ENCODE results near the gene PALD1. TPM values are rescaled to one million over a fixed set of nuclear protein-coding genes. Genes with fewer than 3 reads are reported as not detected.

Gene PALD1
- total and polyA plus RNA-seq, 2 experiments from 2014 or later, result 11.9 to 58.2 TPM

DNA sequence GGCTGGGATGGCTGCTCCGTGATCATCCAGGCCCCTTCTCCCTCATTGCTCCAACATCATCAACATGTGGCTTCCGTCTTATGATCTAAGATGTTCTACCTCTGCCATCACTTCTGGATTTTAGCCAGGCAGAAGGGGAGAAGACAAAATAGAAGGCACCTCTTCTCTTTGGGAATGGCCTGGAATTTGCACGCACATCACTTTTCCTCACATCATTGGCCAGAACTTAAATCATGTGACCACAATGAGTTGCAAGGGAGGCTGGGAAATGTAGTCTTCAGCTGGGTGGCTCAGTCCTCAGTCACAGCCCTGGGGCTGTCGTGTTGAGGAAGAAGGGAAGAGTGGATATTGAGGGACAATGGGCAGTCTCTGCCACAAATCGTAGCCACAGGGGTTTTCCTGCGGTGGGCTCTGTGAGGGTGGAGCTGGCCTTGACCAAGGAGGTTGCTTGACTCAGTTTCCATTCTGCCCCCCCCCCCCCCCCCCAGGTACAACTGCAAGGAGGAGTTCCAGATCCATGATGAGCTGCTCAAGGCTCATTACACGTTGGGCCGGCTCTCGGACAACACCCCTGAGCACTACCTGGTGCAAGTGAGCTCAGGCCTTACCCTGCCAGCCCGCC lies 50.3 kb downstream of the PALD1 start:
- peaks cover 6% of the 10 kb centered on the region; the same call in 1 of the 3 replicates for H3K36me3 Mint-ChIP-seq (ENCODE audit: low read depth)
- H2AFZ ChIP-seq, result no peak overlapping the region

More for the DNA sequence above, 50.3 kb downstream of the PALD1 start:
- H3K27ac Mint-ChIP-seq, result no peak overlapping the region
- no peaks in the 10 kb centered on the region for H3F3A ChIP-seq (replicated peaks; ENCODE audit: low read depth)
- peak overlapping the region; percentile 11; the same call in 1 of the 3 replicates for H3K4me3 Mint-ChIP-seq
- peak; percentile 78 for DNase-seq (ENCODE audit: low spot score)
- no peak overlapping the region for H3K4me2 ChIP-seq
- H3K9me2 ChIP-seq (ENCODE audit: insufficient read depth), result no peaks in the 10 kb centered on the region
- peaks cover 14% of the 10 kb centered on the region for H3K27me3 Mint-ChIP-seq (ENCODE audit: insufficient read depth, low read depth, poor library complexity)
- no peaks in the 10 kb centered on the region for H3K27me3 ChIP-seq (ENCODE audit: insufficient read depth)
- no peak overlapping the region for H3K27ac ChIP-seq (ENCODE audit: low read depth)
- H3K9me3 Mint-ChIP-seq, result no peaks in the 10 kb centered on the region
- H3K4me1 Mint-ChIP-seq, result peaks cover 5% of the 10 kb centered on the region
- H3K79me2 ChIP-seq (replicated peaks; ENCODE audit: insufficient read depth), result no peaks in the 10 kb centered on the region
- no peak overlapping the region for H3K4me3 ChIP-seq
- H3K36me3 ChIP-seq (ENCODE audit: insufficient read depth), result no peaks in the 10 kb centered on the region
- 0 out of 2 replicates have a peak, but pooled peaks cover 3% of the 10 kb centered on the region for H4K20me1 ChIP-seq (replicated peaks; ENCODE audit: insufficient read depth)
- TF ChIP-seq ZNF331 (CRISPR knock-in tag; IDR thresholded peaks at IDR 0.05; ENCODE audit: low read depth), result no peak
- no peak for TF ChIP-seq STAT1 (IDR thresholded peaks at IDR 0.05; ENCODE audit: unreplicated experiment)
- TF ChIP-seq, protein P1, sequence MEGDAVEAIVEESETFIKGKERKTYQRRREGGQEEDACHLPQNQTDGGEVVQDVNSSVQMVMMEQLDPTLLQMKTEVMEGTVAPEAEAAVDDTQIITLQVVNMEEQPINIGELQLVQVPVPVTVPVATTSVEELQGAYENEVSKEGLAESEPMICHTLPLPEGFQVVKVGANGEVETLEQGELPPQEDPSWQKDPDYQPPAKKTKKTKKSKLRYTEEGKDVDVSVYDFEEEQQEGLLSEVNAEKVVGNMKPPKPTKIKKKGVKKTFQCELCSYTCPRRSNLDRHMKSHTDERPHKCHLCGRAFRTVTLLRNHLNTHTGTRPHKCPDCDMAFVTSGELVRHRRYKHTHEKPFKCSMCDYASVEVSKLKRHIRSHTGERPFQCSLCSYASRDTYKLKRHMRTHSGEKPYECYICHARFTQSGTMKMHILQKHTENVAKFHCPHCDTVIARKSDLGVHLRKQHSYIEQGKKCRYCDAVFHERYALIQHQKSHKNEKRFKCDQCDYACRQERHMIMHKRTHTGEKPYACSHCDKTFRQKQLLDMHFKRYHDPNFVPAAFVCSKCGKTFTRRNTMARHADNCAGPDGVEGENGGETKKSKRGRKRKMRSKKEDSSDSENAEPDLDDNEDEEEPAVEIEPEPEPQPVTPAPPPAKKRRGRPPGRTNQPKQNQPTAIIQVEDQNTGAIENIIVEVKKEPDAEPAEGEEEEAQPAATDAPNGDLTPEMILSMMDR (conservative IDR thresholded peaks at IDR 0.05; ENCODE audit: low read depth in 2 of 2), result no peak
- TF ChIP-seq, protein P2, sequence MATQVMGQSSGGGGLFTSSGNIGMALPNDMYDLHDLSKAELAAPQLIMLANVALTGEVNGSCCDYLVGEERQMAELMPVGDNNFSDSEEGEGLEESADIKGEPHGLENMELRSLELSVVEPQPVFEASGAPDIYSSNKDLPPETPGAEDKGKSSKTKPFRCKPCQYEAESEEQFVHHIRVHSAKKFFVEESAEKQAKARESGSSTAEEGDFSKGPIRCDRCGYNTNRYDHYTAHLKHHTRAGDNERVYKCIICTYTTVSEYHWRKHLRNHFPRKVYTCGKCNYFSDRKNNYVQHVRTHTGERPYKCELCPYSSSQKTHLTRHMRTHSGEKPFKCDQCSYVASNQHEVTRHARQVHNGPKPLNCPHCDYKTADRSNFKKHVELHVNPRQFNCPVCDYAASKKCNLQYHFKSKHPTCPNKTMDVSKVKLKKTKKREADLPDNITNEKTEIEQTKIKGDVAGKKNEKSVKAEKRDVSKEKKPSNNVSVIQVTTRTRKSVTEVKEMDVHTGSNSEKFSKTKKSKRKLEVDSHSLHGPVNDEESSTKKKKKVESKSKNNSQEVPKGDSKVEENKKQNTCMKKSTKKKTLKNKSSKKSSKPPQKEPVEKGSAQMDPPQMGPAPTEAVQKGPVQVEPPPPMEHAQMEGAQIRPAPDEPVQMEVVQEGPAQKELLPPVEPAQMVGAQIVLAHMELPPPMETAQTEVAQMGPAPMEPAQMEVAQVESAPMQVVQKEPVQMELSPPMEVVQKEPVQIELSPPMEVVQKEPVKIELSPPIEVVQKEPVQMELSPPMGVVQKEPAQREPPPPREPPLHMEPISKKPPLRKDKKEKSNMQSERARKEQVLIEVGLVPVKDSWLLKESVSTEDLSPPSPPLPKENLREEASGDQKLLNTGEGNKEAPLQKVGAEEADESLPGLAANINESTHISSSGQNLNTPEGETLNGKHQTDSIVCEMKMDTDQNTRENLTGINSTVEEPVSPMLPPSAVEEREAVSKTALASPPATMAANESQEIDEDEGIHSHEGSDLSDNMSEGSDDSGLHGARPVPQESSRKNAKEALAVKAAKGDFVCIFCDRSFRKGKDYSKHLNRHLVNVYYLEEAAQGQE (IDR thresholded peaks at IDR 0.05; ENCODE audit: unreplicated experiment), result no peak
- TF ChIP-seq, protein P3, sequence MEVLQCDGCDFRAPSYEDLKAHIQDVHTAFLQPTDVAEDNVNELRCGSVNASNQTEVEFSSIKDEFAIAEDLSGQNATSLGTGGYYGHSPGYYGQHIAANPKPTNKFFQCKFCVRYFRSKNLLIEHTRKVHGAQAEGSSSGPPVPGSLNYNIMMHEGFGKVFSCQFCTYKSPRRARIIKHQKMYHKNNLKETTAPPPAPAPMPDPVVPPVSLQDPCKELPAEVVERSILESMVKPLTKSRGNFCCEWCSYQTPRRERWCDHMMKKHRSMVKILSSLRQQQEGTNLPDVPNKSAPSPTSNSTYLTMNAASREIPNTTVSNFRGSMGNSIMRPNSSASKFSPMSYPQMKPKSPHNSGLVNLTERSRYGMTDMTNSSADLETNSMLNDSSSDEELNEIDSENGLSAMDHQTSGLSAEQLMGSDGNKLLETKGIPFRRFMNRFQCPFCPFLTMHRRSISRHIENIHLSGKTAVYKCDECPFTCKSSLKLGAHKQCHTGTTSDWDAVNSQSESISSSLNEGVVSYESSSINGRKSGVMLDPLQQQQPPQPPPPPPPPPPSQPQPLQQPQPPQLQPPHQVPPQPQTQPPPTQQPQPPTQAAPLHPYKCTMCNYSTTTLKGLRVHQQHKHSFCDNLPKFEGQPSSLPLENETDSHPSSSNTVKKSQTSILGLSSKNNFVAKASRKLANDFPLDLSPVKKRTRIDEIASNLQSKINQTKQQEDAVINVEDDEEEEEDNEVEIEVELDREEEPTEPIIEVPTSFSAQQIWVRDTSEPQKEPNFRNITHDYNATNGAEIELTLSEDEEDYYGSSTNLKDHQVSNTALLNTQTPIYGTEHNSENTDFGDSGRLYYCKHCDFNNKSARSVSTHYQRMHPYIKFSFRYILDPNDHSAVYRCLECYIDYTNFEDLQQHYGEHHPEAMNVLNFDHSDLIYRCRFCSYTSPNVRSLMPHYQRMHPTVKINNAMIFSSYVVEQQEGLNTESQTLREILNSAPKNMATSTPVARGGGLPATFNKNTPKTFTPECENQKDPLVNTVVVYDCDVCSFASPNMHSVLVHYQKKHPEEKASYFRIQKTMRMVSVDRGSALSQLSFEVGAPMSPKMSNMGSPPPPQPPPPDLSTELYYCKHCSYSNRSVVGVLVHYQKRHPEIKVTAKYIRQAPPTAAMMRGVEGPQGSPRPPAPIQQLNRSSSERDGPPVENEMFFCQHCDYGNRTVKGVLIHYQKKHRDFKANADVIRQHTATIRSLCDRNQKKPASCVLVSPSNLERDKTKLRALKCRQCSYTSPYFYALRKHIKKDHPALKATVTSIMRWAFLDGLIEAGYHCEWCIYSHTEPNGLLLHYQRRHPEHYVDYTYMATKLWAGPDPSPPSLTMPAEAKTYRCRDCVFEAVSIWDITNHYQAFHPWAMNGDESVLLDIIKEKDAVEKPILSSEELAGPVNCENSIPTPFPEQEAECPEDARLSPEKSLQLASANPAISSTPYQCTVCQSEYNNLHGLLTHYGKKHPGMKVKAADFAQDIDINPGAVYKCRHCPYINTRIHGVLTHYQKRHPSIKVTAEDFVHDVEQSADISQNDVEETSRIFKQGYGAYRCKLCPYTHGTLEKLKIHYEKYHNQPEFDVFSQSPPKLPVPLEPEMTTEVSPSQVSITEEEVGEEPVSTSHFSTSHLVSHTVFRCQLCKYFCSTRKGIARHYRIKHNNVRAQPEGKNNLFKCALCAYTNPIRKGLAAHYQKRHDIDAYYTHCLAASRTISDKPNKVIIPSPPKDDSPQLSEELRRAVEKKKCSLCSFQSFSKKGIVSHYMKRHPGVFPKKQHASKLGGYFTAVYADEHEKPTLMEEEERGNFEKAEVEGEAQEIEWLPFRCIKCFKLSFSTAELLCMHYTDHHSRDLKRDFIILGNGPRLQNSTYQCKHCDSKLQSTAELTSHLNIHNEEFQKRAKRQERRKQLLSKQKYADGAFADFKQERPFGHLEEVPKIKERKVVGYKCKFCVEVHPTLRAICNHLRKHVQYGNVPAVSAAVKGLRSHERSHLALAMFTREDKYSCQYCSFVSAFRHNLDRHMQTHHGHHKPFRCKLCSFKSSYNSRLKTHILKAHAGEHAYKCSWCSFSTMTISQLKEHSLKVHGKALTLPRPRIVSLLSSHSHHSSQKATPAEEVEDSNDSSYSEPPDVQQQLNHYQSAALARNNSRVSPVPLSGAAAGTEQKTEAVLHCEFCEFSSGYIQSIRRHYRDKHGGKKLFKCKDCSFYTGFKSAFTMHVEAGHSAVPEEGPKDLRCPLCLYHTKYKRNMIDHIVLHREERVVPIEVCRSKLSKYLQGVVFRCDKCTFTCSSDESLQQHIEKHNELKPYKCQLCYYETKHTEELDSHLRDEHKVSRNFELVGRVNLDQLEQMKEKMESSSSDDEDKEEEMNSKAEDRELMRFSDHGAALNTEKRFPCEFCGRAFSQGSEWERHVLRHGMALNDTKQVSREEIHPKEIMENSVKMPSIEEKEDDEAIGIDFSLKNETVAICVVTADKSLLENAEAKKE (CRISPR knock-in tag; IDR thresholded peaks at IDR 0.05), result no peak
- peak; percentile 50; the same call in 1 of the 2 replicates for TF ChIP-seq CREB1 (CRISPR knock-in tag; IDR thresholded peaks at IDR 0.05; ENCODE audit: low read depth)
- TF ChIP-seq NANOG (IDR thresholded peaks at IDR 0.05; ENCODE audit: borderline replicate concordance), result no peak
- TF ChIP-seq EZH2 (IDR thresholded peaks at IDR 0.05; ENCODE audit: low read depth, unreplicated experiment), result no peak
- TF ChIP-seq POLR2AphosphoS5 (IDR thresholded peaks at IDR 0.05; ENCODE audit: low read depth), result no peak
- no peak for TF ChIP-seq ZNF114 (CRISPR knock-in tag; IDR thresholded peaks at IDR 0.05)
- TF ChIP-seq, protein P4, sequence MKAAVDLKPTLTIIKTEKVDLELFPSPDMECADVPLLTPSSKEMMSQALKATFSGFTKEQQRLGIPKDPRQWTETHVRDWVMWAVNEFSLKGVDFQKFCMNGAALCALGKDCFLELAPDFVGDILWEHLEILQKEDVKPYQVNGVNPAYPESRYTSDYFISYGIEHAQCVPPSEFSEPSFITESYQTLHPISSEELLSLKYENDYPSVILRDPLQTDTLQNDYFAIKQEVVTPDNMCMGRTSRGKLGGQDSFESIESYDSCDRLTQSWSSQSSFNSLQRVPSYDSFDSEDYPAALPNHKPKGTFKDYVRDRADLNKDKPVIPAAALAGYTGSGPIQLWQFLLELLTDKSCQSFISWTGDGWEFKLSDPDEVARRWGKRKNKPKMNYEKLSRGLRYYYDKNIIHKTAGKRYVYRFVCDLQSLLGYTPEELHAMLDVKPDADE (IDR thresholded peaks at IDR 0.05), result peak; percentile 64; the same call in 1 of the 2 replicates
- no peak for TF ChIP-seq JUNB (IDR thresholded peaks at IDR 0.05; ENCODE audit: unreplicated experiment)
- no peak for TF ChIP-seq EZH2phosphoT487 (IDR thresholded peaks at IDR 0.05; ENCODE audit: unreplicated experiment)
- no peaks in the 10 kb centered on the region for H3K4me1 ChIP-seq (ENCODE audit: insufficient read depth)
- peak; percentile 95 for ATAC-seq
